ENCODE results near the gene CD9.

GRCh38 chr12:6253278-6253677 lies 53.1 kb downstream of the CD9 start:
- TF ChIP-seq POLR2A (IDR thresholded peaks at IDR 0.05), result no peak
- no peak for TF ChIP-seq CTCF (IDR thresholded peaks at IDR 0.05)
